GM10248 (cell line): Measurements from ENCODE around the gene CHST7.

Source experiments
- CTCF ChIA-PET: fragments of 300-600 bp; sonication (Branson Sonifier 250); formaldehyde crosslinking; extraction: SDS; loops from one replicate; lab custom pipeline; 2021; ENCODE audit warnings: antibody characterized with exemption; lab: Yijun Ruan, JAX
- POLR2A ChIA-PET: fragments of 350-650 bp; sonication (Branson Sonifier 250); formaldehyde crosslinking; extraction: SDS; loops from one replicate; lab custom pipeline; 2020; ENCODE audit warnings: antibody characterized with exemption; lab: Yijun Ruan, JAX
- DNase-seq: peaks from one replicate; pipeline ENCODE4 v3.0.0; 2012; ENCODE audit errors: extremely low spot score
- TF ChIP-seq, protein P1 (sequence below): IDR thresholded peaks from 2 replicates; pipeline ENCODE4 v1.5.1; 2012; ENCODE audit warnings: mild to moderate bottlenecking, low read depth; ENCODE audit errors: extremely low read depth, missing control alignments, control extremely low read depth

Gene CHST7

DNA sequence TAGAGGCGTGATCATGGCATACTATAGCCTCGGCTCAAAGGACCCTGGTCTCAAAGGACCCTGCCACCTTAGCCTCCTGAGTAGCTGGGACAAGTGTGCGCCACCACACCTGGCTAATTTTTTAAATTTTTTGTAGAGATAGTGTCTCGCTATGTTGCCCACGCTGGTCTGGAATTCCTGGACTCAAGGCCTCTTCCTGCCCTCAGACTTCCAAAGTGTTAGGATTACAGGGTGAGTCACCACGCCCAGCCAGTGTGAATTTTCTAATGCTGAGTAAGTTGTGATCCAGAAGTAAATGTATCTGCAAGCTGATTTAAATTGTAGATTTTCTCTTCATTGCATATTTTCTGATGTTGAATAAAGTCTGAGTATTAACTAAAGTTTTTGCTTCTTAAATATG lies 25.7 kb upstream of the CHST7 start:
- TF ChIP-seq, protein P1, sequence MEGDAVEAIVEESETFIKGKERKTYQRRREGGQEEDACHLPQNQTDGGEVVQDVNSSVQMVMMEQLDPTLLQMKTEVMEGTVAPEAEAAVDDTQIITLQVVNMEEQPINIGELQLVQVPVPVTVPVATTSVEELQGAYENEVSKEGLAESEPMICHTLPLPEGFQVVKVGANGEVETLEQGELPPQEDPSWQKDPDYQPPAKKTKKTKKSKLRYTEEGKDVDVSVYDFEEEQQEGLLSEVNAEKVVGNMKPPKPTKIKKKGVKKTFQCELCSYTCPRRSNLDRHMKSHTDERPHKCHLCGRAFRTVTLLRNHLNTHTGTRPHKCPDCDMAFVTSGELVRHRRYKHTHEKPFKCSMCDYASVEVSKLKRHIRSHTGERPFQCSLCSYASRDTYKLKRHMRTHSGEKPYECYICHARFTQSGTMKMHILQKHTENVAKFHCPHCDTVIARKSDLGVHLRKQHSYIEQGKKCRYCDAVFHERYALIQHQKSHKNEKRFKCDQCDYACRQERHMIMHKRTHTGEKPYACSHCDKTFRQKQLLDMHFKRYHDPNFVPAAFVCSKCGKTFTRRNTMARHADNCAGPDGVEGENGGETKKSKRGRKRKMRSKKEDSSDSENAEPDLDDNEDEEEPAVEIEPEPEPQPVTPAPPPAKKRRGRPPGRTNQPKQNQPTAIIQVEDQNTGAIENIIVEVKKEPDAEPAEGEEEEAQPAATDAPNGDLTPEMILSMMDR, result no peak
- ChIA-PET POLR2A (no interaction called here), CTCF (no interaction called here)
- DNase-seq, result no peak

DNA sequence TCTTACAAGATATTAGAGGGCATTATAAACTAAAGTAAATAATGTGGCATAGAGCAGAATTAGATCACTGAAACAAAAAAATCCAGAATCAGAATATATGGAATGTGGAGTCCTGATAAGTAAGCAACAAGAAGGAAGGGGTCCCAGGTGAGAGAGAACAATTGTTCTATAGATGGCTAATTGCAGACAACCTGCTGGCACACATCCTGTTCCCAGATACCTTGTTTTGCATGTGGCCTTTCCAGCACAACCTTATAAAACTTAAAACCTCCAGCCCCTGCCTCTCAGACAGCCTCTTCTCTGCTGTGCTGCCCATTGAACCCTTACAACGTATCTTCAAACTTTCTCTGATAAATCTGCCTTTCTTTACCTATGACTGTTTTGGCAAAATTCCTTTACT lies 23.7 kb upstream of the CHST7 start:
- CTCF ChIA-PET, result no interaction called here
- TF ChIP-seq, protein P1, result no peak
- DNase-seq, result no peak
- POLR2A ChIA-PET, result no interaction called here

DNA sequence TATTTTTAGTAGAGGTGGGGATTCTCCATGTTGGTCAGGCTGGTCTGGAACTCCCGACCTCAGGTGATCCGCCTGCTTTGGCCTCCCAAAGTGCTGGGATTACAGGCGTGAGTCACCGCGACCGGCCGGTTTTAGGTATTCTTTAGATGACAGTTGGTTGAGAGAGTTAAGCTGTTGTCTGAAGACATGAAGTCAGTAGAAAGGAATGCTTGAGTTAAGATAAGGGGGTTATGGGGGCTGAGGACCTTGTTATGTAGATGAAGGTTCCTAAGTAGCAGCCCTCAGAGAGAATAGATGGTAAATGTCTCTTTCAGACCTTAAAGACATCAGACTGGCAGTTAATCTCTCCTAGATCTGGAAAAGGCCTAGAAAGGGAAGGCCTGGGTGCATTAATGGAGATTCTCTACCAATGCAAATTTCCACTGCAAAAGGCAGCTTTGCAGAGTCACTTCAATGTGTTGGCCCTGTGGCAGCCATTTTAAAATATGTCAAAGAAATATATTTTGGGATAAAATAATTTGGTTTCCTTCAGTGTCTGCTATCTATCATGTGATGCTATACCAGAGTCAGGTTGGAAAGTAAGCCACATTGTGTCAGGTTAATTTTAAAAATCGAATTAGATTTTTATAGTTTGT lies 22.0 kb upstream of the CHST7 start:
- POLR2A ChIA-PET, result no interaction called here
- TF ChIP-seq, protein P1, result no peak
- CTCF ChIA-PET, result no interaction called here
- DNase-seq, result no peak

DNA sequence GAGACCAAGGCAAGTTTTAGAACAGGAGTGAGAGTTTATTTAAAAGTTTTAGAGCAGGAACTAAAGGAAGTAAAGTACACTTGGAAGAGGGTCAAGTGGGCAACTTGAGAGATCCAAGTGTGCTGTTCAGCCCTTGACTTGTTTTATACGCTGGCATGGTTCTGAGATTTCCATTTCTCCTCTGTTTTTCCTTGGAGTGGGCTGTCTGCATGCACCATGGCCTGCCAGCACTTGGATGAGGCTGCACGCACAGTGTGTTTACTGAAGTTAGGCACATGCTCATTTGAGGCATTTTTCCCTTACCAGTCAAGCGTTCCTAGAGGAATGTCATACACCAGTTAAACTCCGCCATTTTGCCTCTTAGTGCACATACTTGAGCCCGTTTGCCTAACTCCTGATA lies 19.6 kb upstream of the CHST7 start:
- ChIA-PET CTCF (no interaction called here), POLR2A (no interaction called here)
- TF ChIP-seq, protein P1, result no peak
- DNase-seq, result no peak

DNA sequence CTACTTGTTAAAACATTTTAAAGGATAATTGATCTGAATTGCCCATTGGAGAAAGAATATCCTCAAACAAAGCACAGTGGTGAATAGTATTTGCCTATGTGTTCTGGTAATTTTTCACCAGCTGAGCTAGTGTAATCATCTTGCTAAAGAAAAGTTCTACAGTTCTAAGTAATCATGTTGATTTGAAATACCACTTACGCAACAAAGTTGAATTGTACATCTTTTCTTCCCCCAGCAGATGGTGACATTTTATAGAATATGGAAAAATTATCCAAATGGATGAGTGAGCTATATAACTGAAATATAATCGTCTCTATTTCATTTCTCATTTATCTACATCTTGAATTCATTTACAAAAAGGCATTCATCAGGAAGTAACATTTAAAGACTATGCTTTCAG lies 18.6 kb upstream of the CHST7 start:
- CTCF ChIA-PET, result interaction anchor here (0.9 kb wide), 1 partner anchor 241 kb away, joined by 4 read pairs; no protein-coding TSS in a partner anchor
- TF ChIP-seq, protein P1, result peak; percentile 17
- DNase-seq, result no peak
- POLR2A ChIA-PET, result no interaction called here

DNA sequence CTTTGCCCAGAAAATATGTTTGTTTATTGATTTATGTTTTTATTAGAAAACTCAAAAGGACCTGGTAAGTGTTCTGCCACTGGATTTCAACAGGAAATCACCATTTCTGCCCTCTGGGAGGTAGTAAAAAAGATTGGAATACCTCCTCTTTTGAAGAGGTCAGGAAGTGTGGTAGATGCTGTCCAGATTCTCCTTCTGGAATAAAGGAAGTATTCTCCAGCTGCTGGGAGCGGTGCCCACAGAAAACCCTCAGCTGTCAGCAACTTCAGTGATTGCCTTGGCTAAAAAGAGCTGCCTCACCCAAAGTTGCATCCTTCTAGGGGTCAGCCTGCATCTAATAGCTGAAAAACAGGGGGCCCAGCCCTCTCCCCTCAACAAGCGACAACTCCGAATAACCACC lies 14.5 kb upstream of the CHST7 start:
- TF ChIP-seq, protein P1, result no peak
- ChIA-PET CTCF (interaction anchor here (1.5 kb wide), 1 partner anchor 237 kb away, joined by 3 read pairs; no protein-coding TSS in a partner anchor), POLR2A (no interaction called here)
- no peak for DNase-seq
